ENCODE data around the gene CCT8L2.

GRCh38 chr22:16603448-16603768, 10.8 kb upstream of the CCT8L2 start:
- TF ChIP-seq, protein P1, sequence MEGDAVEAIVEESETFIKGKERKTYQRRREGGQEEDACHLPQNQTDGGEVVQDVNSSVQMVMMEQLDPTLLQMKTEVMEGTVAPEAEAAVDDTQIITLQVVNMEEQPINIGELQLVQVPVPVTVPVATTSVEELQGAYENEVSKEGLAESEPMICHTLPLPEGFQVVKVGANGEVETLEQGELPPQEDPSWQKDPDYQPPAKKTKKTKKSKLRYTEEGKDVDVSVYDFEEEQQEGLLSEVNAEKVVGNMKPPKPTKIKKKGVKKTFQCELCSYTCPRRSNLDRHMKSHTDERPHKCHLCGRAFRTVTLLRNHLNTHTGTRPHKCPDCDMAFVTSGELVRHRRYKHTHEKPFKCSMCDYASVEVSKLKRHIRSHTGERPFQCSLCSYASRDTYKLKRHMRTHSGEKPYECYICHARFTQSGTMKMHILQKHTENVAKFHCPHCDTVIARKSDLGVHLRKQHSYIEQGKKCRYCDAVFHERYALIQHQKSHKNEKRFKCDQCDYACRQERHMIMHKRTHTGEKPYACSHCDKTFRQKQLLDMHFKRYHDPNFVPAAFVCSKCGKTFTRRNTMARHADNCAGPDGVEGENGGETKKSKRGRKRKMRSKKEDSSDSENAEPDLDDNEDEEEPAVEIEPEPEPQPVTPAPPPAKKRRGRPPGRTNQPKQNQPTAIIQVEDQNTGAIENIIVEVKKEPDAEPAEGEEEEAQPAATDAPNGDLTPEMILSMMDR (IDR thresholded peaks at IDR 0.05; ENCODE audit: low read length) = no peak
- TF ChIP-seq EZH2 (IDR thresholded peaks at IDR 0.05; ENCODE audit: borderline replicate concordance, low read length) = no peak

All from OCI-LY1 (cell line).